GM12878 (cell line): ENCODE results near the gene CNIH2. TPM values are rescaled to one million over a fixed set of nuclear protein-coding genes. Genes with fewer than 3 reads are reported as not detected.

Source experiments
- ATAC-seq: fragments of 200-7000 bp; cut with Tn5 transposase; 3 replicates; pipeline ENCODE4 v1.9.1; 2020; ENCODE audit warnings: mild to moderate bottlenecking, moderate library complexity
- BruUV-seq: library from RNA; stranded (reverse); fragments of 400-500 nt; replicated peaks from 2 replicates; lab custom pipeline; 2021; lab: Mats Ljungman, UMichigan
- CTCF ChIA-PET: fragments of 300-600 bp; sonication (Branson Sonifier 250); formaldehyde crosslinking; extraction: SDS; loops from one replicate; lab custom pipeline; 2021; ENCODE audit warnings: inconsistent platforms; lab: Yijun Ruan, JAX
- POLR2A ChIA-PET: fragments of 350-600 bp; formaldehyde crosslinking; extraction: SDS; loops from one replicate; lab custom pipeline; 2021; ENCODE audit warnings: inconsistent platforms; lab: Charles Lee
- RAD21 ChIA-PET: fragments of 300-600 bp; sonication (Branson Sonifier 250); formaldehyde crosslinking; loops from one replicate; lab custom pipeline; 2023; ENCODE audit warnings: antibody characterized with exemption; ENCODE audit not compliant: unreplicated experiment; lab: Charles Lee
- SMC1A ChIA-PET: fragments of 300-600 bp; sonication (Branson Sonifier 250); formaldehyde crosslinking; loops from one replicate; lab custom pipeline; 2023; ENCODE audit not compliant: unreplicated experiment, uncharacterized antibody; lab: Charles Lee
- DNase-seq: peaks from one replicate; pipeline ENCODE4 v3.0.0-alpha.2; 2011; ENCODE audit warnings: low read depth, low spot score
- FAIRE-seq: peaks from 3 replicates; lab custom pipeline; 2011; peaks lifted over from hg19 to GRCh38; lab: Jason Lieb, UNC
- H2AFZ ChIP-seq: 2 replicates; pipeline ENCODE4 v1.6.0; 2011; ENCODE audit warnings: low read depth, low read length, control low read depth; ENCODE audit not compliant: control insufficient read depth
- H3K27ac ChIP-seq: 2 replicates; pipeline ENCODE4 v1.5.1; 2011; ENCODE audit warnings: control low read depth; ENCODE audit not compliant: control insufficient read depth, insufficient read depth
- H3K27me3 ChIP-seq, 2 experiments: replicated peaks in 1 of 2; 2 replicates each; pipeline versions ENCODE4 v1.6.0 to v1.6.1; 2011; ENCODE audit warnings: low read length in 1 of 2; ENCODE audit not compliant: control insufficient read depth in 2 of 2, insufficient read depth in 2 of 2
- H3K36me3 ChIP-seq, 2 experiments: 2 replicates each; pipeline ENCODE4 v1.5.1; 2011; ENCODE audit warnings: low read length in 1 of 2; ENCODE audit not compliant: control insufficient read depth in 2 of 2, insufficient read depth in 2 of 2
- H3K4me1 ChIP-seq: 2 replicates; pipeline ENCODE4 v1.6.1; 2011; ENCODE audit warnings: mild to moderate bottlenecking, low read length, moderate library complexity, mixed read lengths; ENCODE audit not compliant: control insufficient read depth, insufficient read depth
- H3K4me2 ChIP-seq: 2 replicates; pipeline ENCODE4 v1.6.0; 2011; ENCODE audit warnings: control low read depth; ENCODE audit not compliant: control insufficient read depth, insufficient read depth
- H3K4me3 ChIP-seq: fragments of 200-600 bp; sonication (generic); 2 replicates; pipeline ENCODE4 v1.5.1; 2016
- H3K79me2 ChIP-seq: 2 replicates; pipeline ENCODE4 v1.6.0; 2011; ENCODE audit warnings: low read length; ENCODE audit not compliant: control insufficient read depth, insufficient read depth
- H3K9ac ChIP-seq: 2 replicates; pipeline ENCODE4 v1.8.0; 2011; ENCODE audit warnings: low read length, control low read depth, mixed read lengths; ENCODE audit not compliant: control insufficient read depth, insufficient read depth
- H3K9me3 ChIP-seq: replicated peaks from 3 replicates; pipeline ENCODE4 v1.5.1; 2011; ENCODE audit warnings: mild to moderate bottlenecking, low read length; ENCODE audit not compliant: control insufficient read depth, insufficient read depth
- H4K20me1 ChIP-seq: 2 replicates; pipeline ENCODE4 v1.6.0; 2011; ENCODE audit not compliant: control insufficient read depth, insufficient read depth
- CBFB ChIP-seq: IDR thresholded peaks from 2 replicates; pipeline ENCODE4 v1.6.1; 2016; ENCODE audit warnings: antibody characterized with exemption, low read depth
- EZH2 ChIP-seq: IDR thresholded peaks from 2 replicates; pipeline ENCODE4 v1.6.1; 2012; ENCODE audit warnings: low read depth, mild to moderate bottlenecking, control low read depth, inconsistent platforms, low read length, borderline replicate concordance; ENCODE audit not compliant: control insufficient read depth
- FOXM1 ChIP-seq: IDR thresholded peaks from 2 replicates; pipeline ENCODE4 v1.6.1; 2012; ENCODE audit warnings: low read depth, mild to moderate bottlenecking, inconsistent platforms, low read length, moderate library complexity
- KAT2A ChIP-seq: conservative IDR thresholded peaks from 2 replicates; pipeline ENCODE4 v1.6.1; 2011; ENCODE audit warnings: low read depth, low read length; ENCODE audit not compliant: control insufficient read depth
- MEF2A ChIP-seq: IDR thresholded peaks from 2 replicates; pipeline ENCODE4 v1.6.1; 2011; ENCODE audit warnings: low read depth, mild to moderate bottlenecking, low read length, moderate library complexity; ENCODE audit not compliant: insufficient read depth
- NFXL1 ChIP-seq: fragments of 450-650 bp; IDR thresholded peaks from 2 replicates; pipeline ENCODE4 v1.6.1; 2017; ENCODE audit warnings: antibody characterized with exemption, mild to moderate bottlenecking, borderline replicate concordance
- RAD21 ChIP-seq: IDR thresholded peaks from 2 replicates; pipeline ENCODE4 v1.6.1; 2011; ENCODE audit warnings: mild to moderate bottlenecking, low read depth, low read length, moderate library complexity; ENCODE audit not compliant: insufficient read depth
- ZNF622 ChIP-seq: fragments of 450-650 bp; IDR thresholded peaks from 2 replicates; pipeline ENCODE4 v1.6.1; 2017; ENCODE audit warnings: mild to moderate bottlenecking, inconsistent platforms
- WGBS: methylation state at CpG from one replicate; pipeline ENCODE4 v1.1.6; 2016; ENCODE audit warnings: low lambda C conversion rate; ENCODE audit not compliant: insufficient replicate concordance, insufficient coverage; ENCODE audit errors: missing lambda C conversion rate; 5-methylcytosine and 5-hydroxymethylcytosine counted together
- in situ Hi-C: fragments of 300-500 bp; cut with MboI; formaldehyde crosslinking; loops from 9 replicates; pipeline ENCODE4 v1.14.3; 2018; ENCODE audit warnings: mixed read lengths
- intact Hi-C: fragments of 100-400 bp; cut with micrococcal nuclease; formaldehyde crosslinking; loops from one replicate; pipeline ENCODE4 v1.14.2; 2022; ENCODE audit not compliant: unreplicated experiment
- polyA plus RNA-seq, 11 experiments: library from polyadenylated mRNA; depleted of rRNA in 4 of 11; unstranded in 6 of 11; stranded (reverse) in 5 of 11; fragments of >200 nt; fragmentation: Nextera tagmentation in 4 of 11; fragmentation: Illumina TruSeq in 1 of 11; extraction: Ambion mirVana in 4 of 11; extraction: Trizol in 1 of 11; gene quantifications; 1 replicate in 1 of 11; 2 replicates in 10 of 11; pipeline versions ENCODE4 v1.2.1 to v1.2.3, GENCODE V29; 2011 to 2016; ENCODE audit warnings: inconsistent platforms in 2 of 11, missing spikeins in 2 of 11, low read depth in 1 of 11
- total RNA-seq, 4 experiments: library from RNA; depleted of rRNA in 3 of 4; stranded (reverse); fragments of >200 nt in 3 of 4; fragmentation: Illumina TruSeq in 1 of 4; extraction: Trizol in 1 of 4; gene quantifications; 2 replicates each; pipeline versions ENCODE4 v1.2.1 to v1.2.3, GENCODE V29; 2013 to 2021

The CNIH2 gene
- total and polyA plus RNA-seq, 10 of the 15 experiments (the other 5 are each of a cell fraction or from before 2014, with no cell fraction given) = 0.07 to 1.3 (median 0.68) TPM; not detected in 2

- H3K4me2 ChIP-seq = no peak overlapping the region
- peaks cover 22% of the 10 kb centered on the region for H3K79me2 ChIP-seq
- no peak overlapping the region for H3K27ac ChIP-seq
- H2AFZ ChIP-seq = no peak overlapping the region
- BruUV-seq = no TSS peak
- FAIRE-seq (no peak), ATAC-seq (no peak), DNase-seq (no peak)
- peaks cover 11 to 33% of the 10 kb centered on the region in 2 experiments for H3K36me3 ChIP-seq
- peaks cover 11% of the 10 kb centered on the region for H3K4me1 ChIP-seq
- CTCF ChIA-PET = interaction anchor here (0.6 to 0.7 kb wide), 3 partner anchors 18 to 131 kb away, joined by 3 to 7 read pairs (median 3); partner anchors contain the start of gene YIF1A
- no peaks in the 10 kb centered on the region for H3K9me3 ChIP-seq
- 95% methylated on average over 25 of the region's 26 CpGs for WGBS
- in situ Hi-C loops = no loop called here
- no peak overlapping the region for H3K9ac ChIP-seq
- SMC1A ChIA-PET = interaction anchor here (0.5 kb wide), 1 partner anchor 170 kb away, joined by 3 read pairs; no protein-coding TSS in a partner anchor
- RAD21 ChIA-PET = no interaction called here
- H3K4me3 ChIP-seq = no peak overlapping the region
- POLR2A ChIA-PET = no interaction called here
- no peak for TF ChIP-seq MEF2A
- no peak for TF ChIP-seq ZNF622
- TF ChIP-seq EZH2 = no peak
- TF ChIP-seq FOXM1 = no peak
- TF ChIP-seq NFXL1 = no peak
- no peak for TF ChIP-seq KAT2A
- no peak for TF ChIP-seq RAD21
- no peak for TF ChIP-seq CBFB
- TF ChIP-seq, all 136 proteins: peak for 0
- intact Hi-C loops = no loop called here
- no peaks in the 10 kb centered on the region for H4K20me1 ChIP-seq
- no peaks in the 10 kb centered on the region for H3K27me3 ChIP-seq
Observed at GRCh38 chr11:66265531-66266377, 12.2 kb upstream of the CNIH2 start.
